Heart right ventricle (tissue), 16 donors: Measurements from ENCODE around the gene TTLL8. TPM values are rescaled to one million over a fixed set of nuclear protein-coding genes. Genes with fewer than 3 reads are reported as not detected.

Experiments used
- ATAC-seq, 8 donors: fragments of 200-7000 bp; cut with Tn5 transposase; one replicate each; pipeline ENCODE4 v1.9.1; 2020; ENCODE audit warnings: mild to moderate bottlenecking in 8 of 8, moderate library complexity in 8 of 8, moderate number of reproducible peaks in 1 of 8
- DNase-seq, 2 donors: peaks; one replicate each; pipeline ENCODE4 v3.0.0-alpha.2; 2020
- H3K27ac ChIP-seq, 10 donors: fragments of 200-600 bp; sonication (generic) in 2 of 10; one replicate each; pipeline versions ENCODE4 v1.5.0 to v1.8.0; 2020 to 2022; ENCODE audit warnings: mild to moderate bottlenecking in 3 of 10
- H3K27me3 ChIP-seq, 7 donors: fragments of 200-600 bp; one replicate each; pipeline ENCODE4 v1.8.0; 2021 to 2022; ENCODE audit warnings: mild to moderate bottlenecking in 2 of 7
- H3K36me3 ChIP-seq, 9 donors: fragments of 200-600 bp; sonication (generic) in 1 of 9; one replicate each; pipeline versions ENCODE4 v1.5.0 to v1.8.0; 2020 to 2022; ENCODE audit warnings: mild to moderate bottlenecking in 2 of 9
- H3K4me1 ChIP-seq, 9 donors: fragments of 200-600 bp; sonication (generic) in 1 of 9; one replicate each; pipeline versions ENCODE4 v1.5.0 to v1.8.0; 2020 to 2022; ENCODE audit warnings: mild to moderate bottlenecking in 4 of 9
- H3K4me3 ChIP-seq, 10 donors: fragments of 200-600 bp; sonication (generic) in 2 of 10; one replicate each; pipeline versions ENCODE4 v1.5.0 to v1.8.0; 2020 to 2022; ENCODE audit warnings: mild to moderate bottlenecking in 7 of 10, moderate library complexity in 2 of 10
- H3K9me3 ChIP-seq, 11 donors: fragments of 200-600 bp in 10 of 11; sonication (generic) in 2 of 11; one replicate each; pipeline versions ENCODE4 v1.5.0 to v1.8.0; 2013 to 2022; ENCODE audit warnings: mild to moderate bottlenecking in 2 of 11, control low read depth in 1 of 11, moderate library complexity in 1 of 11
- WGBS, 2 donors: extraction: QIAGEN DNeasy Blood & Tissue Kit; methylation state at CpG; one replicate each; pipeline ENCODE4 v1.1.7; 2013; ENCODE audit warnings: inconsistent platforms in 1 of 2; 5-methylcytosine and 5-hydroxymethylcytosine counted together
- intact Hi-C, 10 donors: fragments of 100-400 bp; cut with DNase I; formaldehyde crosslinking; loops; one replicate each; pipeline versions ENCODE4 v1.11.1 to v1.14.2; 2022
- polyA plus RNA-seq, 2 donors: library from polyadenylated mRNA; stranded (reverse); fragments of 200-250 nt; gene quantifications; one replicate each; pipeline ENCODE4 v1.2.3, GENCODE V29; 2013
- total RNA-seq, 10 donors: library from RNA; stranded (reverse); fragmentation: NEBNext Ultra II Directional in 3 of 10; extraction: Animal tissue kit (Norgen Biotek cat#: 25700) in 3 of 10; gene quantifications; one replicate each; pipeline versions ENCODE4 v1.2.1 to v1.2.4, GENCODE V29; 2021 to 2023
- TF ChIP-seq, protein P1 (sequence below), 9 donors: fragments of 200-600 bp; sonication (generic) in 2 of 9; IDR thresholded peaks; one replicate each; pipeline versions ENCODE4 v1.5.0 to v1.8.0; 2021 to 2022; ENCODE audit warnings: antibody characterized with exemption in 9 of 9, mild to moderate bottlenecking in 5 of 9, moderate library complexity in 1 of 9
- donor health status: Arrhythmogenic right ventricular cardiomyopathy.
- donor health status: ischemic (EF 13 %, LVEDD 7.1; RV severe dilation, severe dysfunction).
- donor health status: healthy with polysubstance abuse.
- donor health status: DM: no; HTN: yes; CAD: no.
- donor health status: DM: no; HTN: no; CAD: no.
- donor health status: ischemic (EF 25% LVEDD 6.9; RV normal size, moderate dysfunction).
- donor health status: ischemic (EF 25% LVEDD 5.7; RV mildly dilated, moderate dysfunction).
- donor health status: healthy.
- donor health status: DM: yes; HTN: yes; CAD: no.
- donor health status: Ischemic cardiomyopathy.
- donor health status: ischemic (EF 35%, LVEDD 5.7; RV mildly dilated, moderate dysfunction).
- donor health status: nonischemic (EF 11% LVEDD 7.7; RV severe dilation, severe dysfunction).
- donor health status: DM: yes; HTN: yes; CAD: no.
- donor health status: PGD.
- donor health status: ischemic (EF 29% LVEDD 5.4; RV normal size, mild dysfunction).
- donor health status: nonischemic (EF 23%, LVEDD 6.1; RV moderate dilation, normal function).

Gene TTLL8
- total and polyA plus RNA-seq, 12 donors, result not detected

DNA sequence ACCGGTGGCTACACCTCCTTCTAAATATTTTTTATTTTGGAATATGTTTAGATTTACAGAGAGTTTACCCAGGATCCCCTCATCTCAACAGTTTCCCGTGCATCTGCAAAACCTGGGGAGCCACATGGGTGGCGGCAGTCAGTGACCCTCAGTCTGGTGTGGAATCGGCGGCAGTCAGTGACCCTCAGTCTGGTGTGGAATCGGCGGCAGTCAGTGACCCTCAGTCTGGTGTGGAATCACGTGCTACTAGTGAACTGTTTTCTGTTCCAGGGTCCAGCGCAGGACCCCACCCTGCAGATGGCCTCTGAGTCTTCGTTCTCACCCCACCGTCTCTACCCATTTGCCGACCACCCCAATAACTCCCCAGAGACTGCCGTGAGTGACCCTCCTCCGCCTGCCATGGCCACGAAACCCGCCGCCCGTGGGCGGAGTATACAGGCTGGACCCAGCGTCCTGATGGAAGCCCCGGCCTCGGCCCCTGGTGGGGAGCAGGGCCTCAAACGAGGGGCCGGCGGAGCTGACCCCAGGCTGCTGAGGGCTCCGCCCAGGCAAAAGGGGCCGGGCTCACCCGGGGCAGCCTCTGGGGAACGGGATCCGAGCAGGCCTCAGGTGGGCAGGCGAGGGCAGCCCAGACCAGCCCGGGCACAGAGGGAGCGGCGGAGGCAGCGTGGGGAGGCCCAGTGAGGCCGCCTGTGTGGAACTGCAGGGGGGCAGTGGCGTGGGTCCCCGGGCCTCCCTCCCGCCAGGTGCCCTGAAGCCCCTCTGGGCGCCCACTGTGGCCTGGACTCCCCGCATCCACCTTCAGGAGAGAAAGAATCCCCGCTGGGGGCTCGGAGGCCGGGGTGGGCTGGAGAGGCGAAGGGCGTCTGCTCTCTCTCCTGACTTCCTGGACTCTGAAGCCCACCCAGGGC, 48.1 kb downstream of the TTLL8 start:
- H3K27me3 ChIP-seq, result peaks cover 35 to 69% (median 58%) of the 10 kb centered on the region in 7 donors
- TF ChIP-seq, protein P1, sequence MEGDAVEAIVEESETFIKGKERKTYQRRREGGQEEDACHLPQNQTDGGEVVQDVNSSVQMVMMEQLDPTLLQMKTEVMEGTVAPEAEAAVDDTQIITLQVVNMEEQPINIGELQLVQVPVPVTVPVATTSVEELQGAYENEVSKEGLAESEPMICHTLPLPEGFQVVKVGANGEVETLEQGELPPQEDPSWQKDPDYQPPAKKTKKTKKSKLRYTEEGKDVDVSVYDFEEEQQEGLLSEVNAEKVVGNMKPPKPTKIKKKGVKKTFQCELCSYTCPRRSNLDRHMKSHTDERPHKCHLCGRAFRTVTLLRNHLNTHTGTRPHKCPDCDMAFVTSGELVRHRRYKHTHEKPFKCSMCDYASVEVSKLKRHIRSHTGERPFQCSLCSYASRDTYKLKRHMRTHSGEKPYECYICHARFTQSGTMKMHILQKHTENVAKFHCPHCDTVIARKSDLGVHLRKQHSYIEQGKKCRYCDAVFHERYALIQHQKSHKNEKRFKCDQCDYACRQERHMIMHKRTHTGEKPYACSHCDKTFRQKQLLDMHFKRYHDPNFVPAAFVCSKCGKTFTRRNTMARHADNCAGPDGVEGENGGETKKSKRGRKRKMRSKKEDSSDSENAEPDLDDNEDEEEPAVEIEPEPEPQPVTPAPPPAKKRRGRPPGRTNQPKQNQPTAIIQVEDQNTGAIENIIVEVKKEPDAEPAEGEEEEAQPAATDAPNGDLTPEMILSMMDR (IDR thresholded peaks at IDR 0.05), result no peak
- DNase-seq (no peak), ATAC-seq (no peak)
- no peaks in the 10 kb centered on the region for H3K36me3 ChIP-seq
- H3K4me1 ChIP-seq, result peaks cover 0 to 12% (median 6%) of the 10 kb centered on the region in 9 donors
- intact Hi-C loops, result no loop called here
- WGBS, 2 donors, result 66 to 68% methylated on average over 44 to 46 of the region's 46 CpGs
- no peak overlapping the region for H3K4me3 ChIP-seq
- H3K27ac ChIP-seq, result no peak overlapping the region
- H3K9me3 ChIP-seq, result no peaks in the 10 kb centered on the region

DNA sequence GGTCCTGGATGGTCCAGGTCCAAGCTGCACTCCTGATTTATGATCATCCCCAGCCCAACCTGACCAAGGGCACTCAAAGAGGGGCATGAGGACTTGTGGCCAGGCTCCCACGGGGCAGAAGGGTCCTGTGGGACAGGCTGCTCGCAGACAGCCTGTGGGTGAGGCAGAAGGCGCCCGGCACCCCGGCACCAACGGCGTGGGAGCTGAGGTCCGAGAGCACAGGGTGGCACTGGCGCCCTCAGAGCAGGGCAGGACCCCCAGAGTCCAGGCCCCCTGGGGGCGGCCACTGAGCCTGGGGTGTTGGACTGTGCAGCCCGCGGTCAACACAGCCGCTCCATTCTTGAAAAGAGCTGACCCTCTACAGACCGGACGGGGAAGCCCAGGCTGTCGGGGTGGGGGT, 48.8 kb downstream of the TTLL8 start:
- TF ChIP-seq, protein P1 (IDR thresholded peaks at IDR 0.05), result no peak
- Histone ChIP-seq H3K4me3 (no peak overlapping the region), H3K4me1 (peaks cover 0 to 5% (median 0%) of the 10 kb centered on the region in 9 donors), H3K27ac (no peak overlapping the region), H3K9me3 (no peaks in the 10 kb centered on the region), H3K36me3 (no peaks in the 10 kb centered on the region), H3K27me3 (peaks cover 27 to 61% (median 51%) of the 10 kb centered on the region in 7 donors)
- intact Hi-C loops, result no loop called here
- DNase-seq, result no peak
- no peak for ATAC-seq
- 90 to 94% methylated on average over 16 of the region's 16 CpGs for WGBS, 2 donors

DNA sequence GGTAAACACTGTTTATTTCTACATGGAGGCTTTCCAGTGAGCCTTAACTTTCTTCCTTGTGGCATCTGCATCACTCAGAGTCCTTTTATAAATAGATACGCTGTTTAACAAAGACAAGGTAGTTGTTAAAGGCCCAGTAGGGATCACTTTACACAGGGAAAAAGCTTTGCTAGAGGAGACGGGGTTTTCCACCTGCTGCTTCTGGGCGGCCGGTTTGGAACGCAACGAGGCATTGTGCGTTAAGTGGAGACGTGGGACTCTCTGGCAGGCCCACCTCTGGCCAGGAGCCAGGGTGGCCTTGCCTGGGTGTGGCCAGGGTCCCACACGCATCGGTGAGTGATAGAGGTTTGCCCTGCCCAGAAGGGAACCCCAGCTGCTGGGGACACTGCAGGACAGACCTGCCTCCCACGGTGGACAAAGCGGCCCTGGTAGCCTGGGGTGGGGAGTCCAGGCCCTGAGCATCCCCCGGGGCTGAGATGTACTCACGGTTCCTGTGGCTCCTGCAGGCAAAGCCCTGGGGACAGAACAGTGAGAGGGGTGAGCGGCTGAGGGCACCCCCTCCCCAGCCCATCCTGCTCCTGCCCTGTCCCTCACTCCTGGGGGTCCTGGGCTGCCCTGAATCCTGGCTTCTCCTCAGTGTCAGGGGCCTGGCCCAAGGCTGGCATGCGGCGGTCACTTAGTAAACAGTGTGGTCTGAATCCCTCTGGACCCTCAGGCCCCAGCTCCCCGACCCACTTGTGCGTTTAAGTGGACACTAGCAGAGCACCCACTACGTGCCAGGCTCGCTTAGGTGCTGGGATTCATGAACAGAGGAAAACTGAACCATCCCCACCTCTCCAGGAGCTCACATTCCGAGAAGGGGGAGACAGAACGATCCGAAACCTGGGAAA, 49.7 kb downstream of the TTLL8 start:
- Histone ChIP-seq H3K27ac (no peak overlapping the region), H3K27me3 (peaks cover 24 to 57% (median 42%) of the 10 kb centered on the region in 7 donors), H3K36me3 (no peaks in the 10 kb centered on the region), H3K9me3 (no peaks in the 10 kb centered on the region), H3K4me1 (peaks cover 0 to 5% (median 0%) of the 10 kb centered on the region in 9 donors), H3K4me3 (no peak overlapping the region)
- 77 to 79% methylated on average over 24 of the region's 24 CpGs for WGBS, 2 donors
- DNase-seq (no peak), ATAC-seq (no peak)
- intact Hi-C loops, result no loop called here
- TF ChIP-seq, protein P1 (IDR thresholded peaks at IDR 0.05), result no peak

DNA sequence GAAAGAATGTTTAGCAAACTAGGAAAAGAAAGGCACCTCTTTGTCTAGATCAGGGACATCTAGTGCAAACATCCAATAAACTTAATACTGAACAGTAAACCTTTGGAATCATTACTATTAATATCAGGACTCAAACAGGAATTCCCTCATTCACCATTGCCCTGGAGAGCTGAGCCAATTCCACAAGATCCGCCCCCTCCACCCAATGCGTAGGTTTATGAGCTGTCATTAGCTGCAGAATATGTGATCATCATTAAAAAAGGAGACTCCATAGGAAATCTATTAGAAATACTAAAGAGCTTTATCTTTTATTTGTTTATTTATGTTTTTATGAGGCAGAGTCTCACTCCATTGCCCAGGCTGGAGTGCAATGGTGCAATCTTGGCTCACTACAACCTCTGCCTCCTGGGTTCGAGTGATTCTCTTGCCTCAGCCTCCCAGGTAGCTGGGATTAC, 51.0 kb downstream of the TTLL8 start:
- ATAC-seq (no peak), DNase-seq (no peak)
- Histone ChIP-seq H3K9me3 (no peaks in the 10 kb centered on the region), H3K36me3 (no peaks in the 10 kb centered on the region), H3K4me1 (peaks cover 0 to 5% (median 0%) of the 10 kb centered on the region in 9 donors), H3K27ac (no peak overlapping the region), H3K4me3 (no peak overlapping the region), H3K27me3 (peaks cover 20 to 44% (median 29%) of the 10 kb centered on the region in 7 donors)
- intact Hi-C loops, result no loop called here
- TF ChIP-seq, protein P1 (IDR thresholded peaks at IDR 0.05), result no peak
- WGBS, 2 donors, result 88 to 89% methylated on average over 3 of the region's 3 CpGs
